ENCODE data around the gene HNRNPR.

HNRNPR gene

DNA sequence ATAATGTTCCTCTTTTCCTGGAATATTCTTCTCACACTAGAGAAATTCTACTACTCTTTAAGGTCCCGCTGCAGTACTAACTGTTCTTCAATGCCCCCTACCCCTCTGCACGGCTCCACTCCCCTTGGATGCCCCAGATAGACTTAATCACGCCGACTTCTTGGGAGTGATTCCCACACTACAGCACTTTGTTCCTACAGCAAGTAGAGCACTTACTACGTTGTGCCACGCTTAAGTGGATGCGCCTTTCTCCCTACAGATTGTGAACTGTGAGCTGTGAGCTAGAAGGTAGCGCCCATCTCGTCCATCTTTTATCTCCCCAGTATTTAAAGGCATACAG lies 23.3 kb upstream of the HNRNPR start:
- Histone ChIP-seq H3K4me1 (ENCODE audit: control insufficient read depth, insufficient read depth, low read length) (peaks cover 34% of the 10 kb centered on the region), H3K9ac (ENCODE audit: low read depth, low read length) (peak overlapping the region; percentile 79), H3K27me3 (ENCODE audit: control insufficient read depth, insufficient read depth, low read length) (no peaks in the 10 kb centered on the region), H3K36me3 (ENCODE audit: insufficient read depth, low read length) (peaks cover 31% of the 10 kb centered on the region), H3K4me3 (ENCODE audit: low read length) (peak overlapping the region; percentile 85), H3K4me2 (ENCODE audit: low read length) (peak overlapping the region; percentile 96), H3K9me3 (replicated peaks; ENCODE audit: low read length) (peaks cover 10% of the 10 kb centered on the region)

DNA sequence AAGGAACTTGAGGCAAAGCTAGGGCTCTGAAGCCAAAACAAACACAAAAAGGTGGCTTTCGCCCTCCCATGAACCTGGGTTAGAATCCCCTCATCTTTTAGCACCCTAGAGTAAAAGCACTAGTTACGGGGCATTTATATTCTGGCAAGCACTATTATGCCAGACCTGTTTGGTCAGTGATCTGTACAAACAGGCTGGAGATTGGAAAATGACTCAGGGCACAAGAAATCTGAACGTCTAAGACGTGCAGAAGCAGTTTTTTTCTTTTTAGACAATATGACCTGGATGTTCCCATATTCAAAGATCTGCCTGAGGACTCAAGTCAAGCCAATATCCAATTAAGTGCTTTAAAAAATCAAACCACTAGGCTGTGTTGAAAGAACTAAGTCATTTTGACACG lies 22.5 kb upstream of the HNRNPR start:
- Histone ChIP-seq H3K9ac (ENCODE audit: low read depth, low read length) (no peak overlapping the region), H3K4me3 (ENCODE audit: low read length) (peak overlapping the region; percentile 85), H3K4me1 (ENCODE audit: control insufficient read depth, insufficient read depth, low read length) (peaks cover 29% of the 10 kb centered on the region), H3K36me3 (ENCODE audit: insufficient read depth, low read length) (peaks cover 34% of the 10 kb centered on the region), H3K27me3 (ENCODE audit: control insufficient read depth, insufficient read depth, low read length) (no peaks in the 10 kb centered on the region), H3K9me3 (replicated peaks; ENCODE audit: low read length) (peaks cover 19% of the 10 kb centered on the region), H3K4me2 (ENCODE audit: low read length) (peak overlapping the region; percentile 96)

DNA sequence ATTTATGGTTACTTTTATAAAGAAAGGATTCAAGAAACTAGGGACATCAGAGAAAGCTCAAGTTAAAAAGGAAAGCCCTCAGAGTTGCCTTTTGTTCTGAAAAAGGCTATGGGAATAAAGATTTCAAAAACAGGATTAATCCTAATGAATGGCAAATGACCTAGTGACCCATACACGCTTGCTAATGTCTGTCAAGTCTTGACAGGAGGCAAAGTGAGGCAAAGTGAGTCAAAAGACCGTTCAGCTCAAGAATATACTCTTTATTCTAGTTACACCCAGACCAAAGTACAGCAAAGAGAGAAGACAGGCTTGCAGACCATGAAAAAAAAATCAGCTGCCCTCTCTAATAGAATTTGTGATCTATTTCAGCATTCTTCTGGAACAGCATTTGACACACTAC lies 22.1 kb upstream of the HNRNPR start:
- Histone ChIP-seq H3K4me2 (ENCODE audit: low read length) (peak overlapping the region; percentile 96), H3K27me3 (ENCODE audit: control insufficient read depth, insufficient read depth, low read length) (no peaks in the 10 kb centered on the region), H3K4me1 (ENCODE audit: control insufficient read depth, insufficient read depth, low read length) (peaks cover 26% of the 10 kb centered on the region), H3K9me3 (replicated peaks; ENCODE audit: low read length) (peaks cover 23% of the 10 kb centered on the region), H3K4me3 (ENCODE audit: low read length) (no peak overlapping the region), H3K9ac (ENCODE audit: low read depth, low read length) (no peak overlapping the region), H3K36me3 (ENCODE audit: insufficient read depth, low read length) (peaks cover 38% of the 10 kb centered on the region)

- no peak overlapping the region for H3K9ac ChIP-seq (ENCODE audit: low read depth, low read length)
- H3K4me1 ChIP-seq (ENCODE audit: control insufficient read depth, insufficient read depth, low read length): peaks cover 6% of the 10 kb centered on the region
- H3K4me3 ChIP-seq (ENCODE audit: low read length): peak overlapping the region; percentile 17
- peaks cover 36% of the 10 kb centered on the region for H3K9me3 ChIP-seq (replicated peaks; ENCODE audit: low read length)
- H3K4me2 ChIP-seq (ENCODE audit: low read length): no peak overlapping the region
- H3K27me3 ChIP-seq (ENCODE audit: control insufficient read depth, insufficient read depth, low read length): no peaks in the 10 kb centered on the region
- peaks cover 60% of the 10 kb centered on the region for H3K36me3 ChIP-seq (ENCODE audit: insufficient read depth, low read length)
Observed at GRCh38 chr1:23362218-23362713, 18.2 kb upstream of the HNRNPR start.

GRCh38 chr1:23358310-23358875 lies 14.3 kb upstream of the HNRNPR start:
- Histone ChIP-seq H3K36me3 (ENCODE audit: insufficient read depth, low read length) (peaks cover 41% of the 10 kb centered on the region), H3K4me2 (ENCODE audit: low read length) (no peak overlapping the region), H3K4me3 (ENCODE audit: low read length) (no peak overlapping the region), H3K27me3 (ENCODE audit: control insufficient read depth, insufficient read depth, low read length) (no peaks in the 10 kb centered on the region), H3K9ac (ENCODE audit: low read depth, low read length) (no peak overlapping the region), H3K9me3 (replicated peaks; ENCODE audit: low read length) (peaks cover 34% of the 10 kb centered on the region), H3K4me1 (ENCODE audit: control insufficient read depth, insufficient read depth, low read length) (no peaks in the 10 kb centered on the region)

DNA sequence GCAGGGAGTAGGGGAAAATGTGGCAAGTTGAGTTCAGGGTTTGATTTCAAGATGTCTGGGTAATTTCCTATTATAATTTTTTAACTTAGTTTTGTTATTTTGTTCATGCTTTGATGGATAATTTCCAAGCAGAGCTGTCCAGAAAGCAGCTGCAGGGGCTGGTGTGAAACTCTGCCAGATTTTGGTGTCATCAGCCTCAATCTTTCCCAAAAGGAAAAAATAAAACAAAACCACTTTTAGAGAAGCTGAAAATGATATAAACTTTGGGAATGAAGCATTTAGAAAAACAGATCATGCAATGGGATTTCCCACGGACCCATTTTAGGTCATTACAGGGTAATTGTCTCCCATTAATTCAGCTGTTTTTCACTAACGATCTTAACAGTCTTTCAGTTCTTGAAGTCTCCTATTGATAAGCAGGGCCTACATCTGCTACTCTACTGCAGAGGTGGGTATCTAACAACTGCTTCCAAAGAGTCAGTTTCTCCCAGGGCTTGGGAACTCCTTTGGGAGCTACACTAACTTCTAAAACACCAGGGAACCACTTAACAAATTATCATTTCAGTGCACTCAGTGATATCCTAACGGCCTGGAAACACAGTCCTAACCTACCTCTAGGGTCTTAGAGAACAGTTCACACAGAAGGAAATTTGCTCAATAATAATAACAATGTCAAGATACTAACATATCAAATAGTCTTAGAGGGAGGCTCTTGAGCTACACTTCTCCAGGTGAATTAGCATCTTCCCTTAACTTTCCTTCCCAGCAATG lies 13.2 kb upstream of the HNRNPR start:
- Histone ChIP-seq H3K36me3 (ENCODE audit: insufficient read depth, low read length) (peaks cover 33% of the 10 kb centered on the region), H3K27me3 (ENCODE audit: control insufficient read depth, insufficient read depth, low read length) (no peaks in the 10 kb centered on the region), H3K9ac (ENCODE audit: low read depth, low read length) (no peak overlapping the region), H3K4me2 (ENCODE audit: low read length) (no peak overlapping the region), H3K4me1 (ENCODE audit: control insufficient read depth, insufficient read depth, low read length) (no peaks in the 10 kb centered on the region), H3K9me3 (replicated peaks; ENCODE audit: low read length) (peaks cover 25% of the 10 kb centered on the region), H3K4me3 (ENCODE audit: low read length) (no peak overlapping the region)

DNA sequence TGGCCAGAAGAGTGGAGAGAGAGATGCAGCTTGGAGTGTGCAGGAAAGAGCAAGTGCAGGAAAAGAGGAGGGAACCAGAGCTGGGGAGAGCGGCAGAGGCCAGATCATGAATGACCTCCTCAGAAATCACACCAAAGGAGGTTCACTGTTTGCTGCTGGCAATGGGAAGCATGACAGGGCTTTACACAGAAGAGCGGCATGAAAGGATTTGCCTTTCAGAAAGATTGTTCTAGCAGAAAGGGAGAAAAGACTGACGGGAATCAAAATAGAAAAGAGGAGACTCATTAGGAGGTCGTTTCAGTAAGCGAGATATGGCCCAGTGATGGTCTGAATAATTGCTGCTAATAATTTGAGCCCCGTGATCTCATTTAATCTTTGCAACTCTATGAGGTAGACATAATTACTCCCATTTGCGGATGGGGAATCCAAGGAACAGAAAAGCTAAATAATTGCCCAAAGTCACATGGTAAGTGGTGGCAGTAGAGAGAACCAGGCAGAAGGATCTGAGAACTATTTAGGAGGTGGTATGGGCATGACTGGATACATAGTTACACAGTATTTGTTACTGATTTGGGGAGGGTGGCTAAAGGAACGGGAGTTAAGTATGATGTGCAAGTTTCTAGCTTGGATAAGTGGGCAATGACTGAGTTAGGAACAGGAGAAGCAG lies 12.5 kb upstream of the HNRNPR start:
- Histone ChIP-seq H3K9me3 (replicated peaks; ENCODE audit: low read length) (peaks cover 18% of the 10 kb centered on the region), H3K27me3 (ENCODE audit: control insufficient read depth, insufficient read depth, low read length) (no peaks in the 10 kb centered on the region), H3K36me3 (ENCODE audit: insufficient read depth, low read length) (peaks cover 26% of the 10 kb centered on the region), H3K4me1 (ENCODE audit: control insufficient read depth, insufficient read depth, low read length) (no peaks in the 10 kb centered on the region), H3K4me2 (ENCODE audit: low read length) (no peak overlapping the region), H3K9ac (ENCODE audit: low read depth, low read length) (no peak overlapping the region), H3K4me3 (ENCODE audit: low read length) (no peak overlapping the region)

DNA sequence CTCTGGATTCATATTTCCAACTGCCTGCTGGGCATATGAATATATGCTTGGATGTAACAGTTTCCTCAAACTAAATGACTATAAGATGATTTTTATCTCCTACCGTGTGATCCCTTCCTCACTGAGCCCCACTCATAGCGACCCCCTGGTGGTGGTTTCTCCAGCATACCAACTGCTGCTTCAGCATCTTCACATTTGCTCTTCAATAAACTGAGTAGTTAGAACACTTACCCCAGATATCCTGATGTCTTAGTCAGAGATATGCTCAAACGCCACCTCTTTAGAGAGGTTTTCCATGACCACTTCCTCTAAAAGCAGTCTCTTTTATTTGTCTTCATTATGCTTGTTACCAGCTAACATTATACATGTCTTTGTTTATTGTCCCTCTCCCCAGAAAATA lies 10.2 kb upstream of the HNRNPR start:
- Histone ChIP-seq H3K4me1 (ENCODE audit: control insufficient read depth, insufficient read depth, low read length) (no peaks in the 10 kb centered on the region), H3K4me3 (ENCODE audit: low read length) (no peak overlapping the region), H3K4me2 (ENCODE audit: low read length) (no peak overlapping the region), H3K9me3 (replicated peaks; ENCODE audit: low read length) (no peaks in the 10 kb centered on the region), H3K36me3 (ENCODE audit: insufficient read depth, low read length) (peaks cover 4% of the 10 kb centered on the region), H3K9ac (ENCODE audit: low read depth, low read length) (no peak overlapping the region), H3K27me3 (ENCODE audit: control insufficient read depth, insufficient read depth, low read length) (no peaks in the 10 kb centered on the region)

DNA sequence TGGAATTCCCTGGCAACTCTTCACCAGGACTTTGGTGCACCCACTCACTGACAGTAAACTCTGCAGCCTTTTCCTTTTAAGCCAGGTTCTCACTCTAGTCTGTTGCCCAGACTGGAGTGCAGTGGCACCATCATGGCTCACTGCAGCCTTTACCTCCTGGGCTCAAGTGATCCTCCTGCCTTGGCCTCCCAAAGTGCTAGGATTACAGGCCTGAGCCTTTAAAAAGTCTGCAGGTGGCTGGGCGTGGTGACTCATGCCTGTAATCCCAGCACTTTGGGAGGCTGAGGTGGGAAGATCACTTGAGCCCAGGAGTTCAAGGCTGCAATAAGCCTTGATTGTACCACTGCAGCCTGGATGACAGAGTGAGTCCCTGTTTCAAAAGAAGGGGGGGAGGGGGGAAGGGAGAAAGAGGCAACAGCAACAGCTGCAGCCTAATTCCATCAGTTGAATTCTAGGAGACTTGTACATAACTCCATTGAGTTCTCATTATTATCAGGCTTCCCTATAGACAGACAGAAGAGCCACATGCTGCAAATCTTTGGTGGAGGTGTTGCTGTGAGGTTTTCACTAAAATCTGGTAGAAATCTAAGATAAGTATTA lies 8.1 kb upstream of the HNRNPR start:
- H3K9ac ChIP-seq (ENCODE audit: low read depth, low read length): no peak overlapping the region
- no peak overlapping the region for H3K4me2 ChIP-seq (ENCODE audit: low read length)
- no peaks in the 10 kb centered on the region for H3K36me3 ChIP-seq (ENCODE audit: insufficient read depth, low read length)
- no peaks in the 10 kb centered on the region for H3K27me3 ChIP-seq (ENCODE audit: control insufficient read depth, insufficient read depth, low read length)
- H3K4me1 ChIP-seq (ENCODE audit: control insufficient read depth, insufficient read depth, low read length): no peaks in the 10 kb centered on the region
- H3K9me3 ChIP-seq (replicated peaks; ENCODE audit: low read length): no peaks in the 10 kb centered on the region
- H3K4me3 ChIP-seq (ENCODE audit: low read length): no peak overlapping the region

- Histone ChIP-seq H3K4me2 (ENCODE audit: low read length) (no peak overlapping the region), H3K4me1 (ENCODE audit: control insufficient read depth, insufficient read depth, low read length) (peaks cover 12% of the 10 kb centered on the region), H3K4me3 (ENCODE audit: low read length) (no peak overlapping the region)
Observed at GRCh38 chr1:23345920-23346319, 1.8 kb upstream of the HNRNPR start.

GRCh38 chr1:23344987-23345472 lies 946 bp upstream of the HNRNPR start:
- H3K9ac ChIP-seq (ENCODE audit: low read depth, low read length): peak overlapping the region; percentile 79
- peak overlapping the region; percentile 65 for H3K4me3 ChIP-seq (ENCODE audit: low read length)

More at GRCh38 chr1:23345920-23346319, 1.8 kb upstream of the HNRNPR start:
- H3K36me3 ChIP-seq (ENCODE audit: insufficient read depth, low read length): no peaks in the 10 kb centered on the region
- no peaks in the 10 kb centered on the region for H3K9me3 ChIP-seq (replicated peaks; ENCODE audit: low read length)
- no peak overlapping the region for H3K9ac ChIP-seq (ENCODE audit: low read depth, low read length)
- H3K27me3 ChIP-seq (ENCODE audit: control insufficient read depth, insufficient read depth, low read length): no peaks in the 10 kb centered on the region

More at GRCh38 chr1:23344987-23345472, 946 bp upstream of the HNRNPR start:
- Histone ChIP-seq H3K9me3 (replicated peaks; ENCODE audit: low read length) (no peaks in the 10 kb centered on the region), H3K4me2 (ENCODE audit: low read length) (peak overlapping the region; percentile 77), H3K27me3 (ENCODE audit: control insufficient read depth, insufficient read depth, low read length) (no peaks in the 10 kb centered on the region), H3K36me3 (ENCODE audit: insufficient read depth, low read length) (no peaks in the 10 kb centered on the region), H3K4me1 (ENCODE audit: control insufficient read depth, insufficient read depth, low read length) (peaks cover 21% of the 10 kb centered on the region)
